ENCODE results near the gene CEP41. TPM values are rescaled to one million over a fixed set of nuclear protein-coding genes. Genes with fewer than 3 reads are reported as not detected.
A peak's percentile ranks its signal among the peaks of the same experiment; 100 is the strongest.

CEP41 gene
- total RNA-seq, 1 donor = 9.8 TPM

DNA sequence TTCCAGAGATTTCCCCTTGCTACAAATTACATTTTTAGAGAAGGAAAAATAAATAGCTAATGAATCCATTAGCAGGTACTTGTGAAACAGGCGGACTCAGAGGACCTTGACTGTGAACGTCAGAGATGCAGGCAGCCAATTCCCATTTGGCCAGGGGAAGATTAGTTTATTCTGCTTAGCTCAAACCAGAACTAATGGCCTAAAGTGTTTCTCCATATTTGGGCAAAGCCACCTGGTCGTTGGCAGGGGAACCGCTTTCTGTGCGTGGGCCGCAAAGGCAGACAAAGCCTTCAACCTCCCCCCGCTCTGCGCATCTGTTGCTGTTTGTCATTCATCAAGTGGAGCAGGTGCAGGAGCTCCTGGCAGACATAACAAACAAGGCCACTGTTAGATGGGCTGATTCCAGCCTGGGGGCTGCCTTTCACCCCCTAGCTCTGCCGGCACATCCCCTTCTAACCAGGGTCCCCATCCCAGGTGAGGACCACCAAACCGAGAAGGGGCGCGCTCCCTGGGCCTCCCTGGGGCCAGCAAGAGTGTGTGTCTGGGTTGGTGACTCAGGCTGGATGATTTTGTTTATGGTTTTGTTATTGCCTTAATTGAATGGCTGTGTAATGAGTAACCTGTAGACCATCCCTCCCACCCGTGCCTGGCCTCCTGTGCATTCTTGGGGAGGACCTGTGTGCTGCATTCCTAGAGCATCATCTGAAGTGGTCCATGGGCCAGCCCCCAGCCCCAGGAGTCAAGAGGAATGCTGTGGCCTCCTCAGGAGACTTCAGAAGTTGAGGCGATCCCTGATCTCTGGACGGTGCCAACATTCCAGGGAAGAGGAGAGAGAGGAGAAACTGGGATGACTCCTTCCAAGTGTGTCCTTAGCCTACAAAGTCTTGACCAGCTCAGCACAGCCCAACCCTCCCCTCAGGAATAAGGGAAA lies 75.0 kb downstream of the CEP41 start:
- H3K4me2 ChIP-seq (ENCODE audit: insufficient read depth, low read length) = peak overlapping the region; percentile 6
- H2AFZ ChIP-seq (ENCODE audit: low read length) = no peak overlapping the region
- H3K4me1 ChIP-seq (ENCODE audit: insufficient read depth, low read length) = peaks cover 51% of the 10 kb centered on the region

DNA sequence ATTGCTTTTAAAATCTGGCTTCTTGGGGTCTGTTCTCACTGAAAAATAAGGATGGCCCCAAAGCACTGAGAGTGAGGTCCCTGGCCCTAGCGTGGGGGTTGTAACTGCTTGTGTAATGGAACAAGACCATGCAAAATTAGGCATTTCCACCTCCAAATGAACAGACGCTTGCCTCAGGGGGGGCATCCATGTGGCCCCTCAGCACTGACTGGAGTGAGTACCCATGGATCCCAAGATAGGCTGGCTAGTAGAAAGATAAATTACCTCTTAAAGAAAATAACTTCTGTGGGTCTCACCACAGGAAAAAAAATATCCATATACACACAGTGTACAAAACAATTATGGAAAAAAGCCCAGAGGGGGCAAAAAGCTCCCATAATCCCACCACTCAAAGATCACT lies 75.7 kb downstream of the CEP41 start:
- Histone ChIP-seq H3K4me1 (ENCODE audit: insufficient read depth, low read length) (peaks cover 44% of the 10 kb centered on the region), H3K4me3 (ENCODE audit: insufficient read depth, low read length) (no peak overlapping the region), H3K9me3 (ENCODE audit: low read depth, low read length) (no peaks in the 10 kb centered on the region), H3K4me2 (ENCODE audit: insufficient read depth, low read length) (no peak overlapping the region), H4K20me1 (ENCODE audit: insufficient read depth, low read length) (no peaks in the 10 kb centered on the region), H2AFZ (ENCODE audit: low read length) (no peak overlapping the region), H3K27ac (ENCODE audit: low read depth, low read length) (no peak overlapping the region), H3K27me3 (ENCODE audit: insufficient read depth, low read length) (no peaks in the 10 kb centered on the region), H3K79me2 (ENCODE audit: insufficient read depth, low read length) (no peaks in the 10 kb centered on the region), H3K36me3 (ENCODE audit: insufficient read depth, low read length) (no peaks in the 10 kb centered on the region)
- TF ChIP-seq, protein P1, sequence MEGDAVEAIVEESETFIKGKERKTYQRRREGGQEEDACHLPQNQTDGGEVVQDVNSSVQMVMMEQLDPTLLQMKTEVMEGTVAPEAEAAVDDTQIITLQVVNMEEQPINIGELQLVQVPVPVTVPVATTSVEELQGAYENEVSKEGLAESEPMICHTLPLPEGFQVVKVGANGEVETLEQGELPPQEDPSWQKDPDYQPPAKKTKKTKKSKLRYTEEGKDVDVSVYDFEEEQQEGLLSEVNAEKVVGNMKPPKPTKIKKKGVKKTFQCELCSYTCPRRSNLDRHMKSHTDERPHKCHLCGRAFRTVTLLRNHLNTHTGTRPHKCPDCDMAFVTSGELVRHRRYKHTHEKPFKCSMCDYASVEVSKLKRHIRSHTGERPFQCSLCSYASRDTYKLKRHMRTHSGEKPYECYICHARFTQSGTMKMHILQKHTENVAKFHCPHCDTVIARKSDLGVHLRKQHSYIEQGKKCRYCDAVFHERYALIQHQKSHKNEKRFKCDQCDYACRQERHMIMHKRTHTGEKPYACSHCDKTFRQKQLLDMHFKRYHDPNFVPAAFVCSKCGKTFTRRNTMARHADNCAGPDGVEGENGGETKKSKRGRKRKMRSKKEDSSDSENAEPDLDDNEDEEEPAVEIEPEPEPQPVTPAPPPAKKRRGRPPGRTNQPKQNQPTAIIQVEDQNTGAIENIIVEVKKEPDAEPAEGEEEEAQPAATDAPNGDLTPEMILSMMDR (IDR thresholded peaks at IDR 0.05; ENCODE audit: extremely low read depth, low read depth, low read length) = no peak
- no peak for DNase-seq (ENCODE audit: insufficient read length, low spot score, missing footprints)

More for the DNA sequence above, 75.0 kb downstream of the CEP41 start:
- Histone ChIP-seq H3K4me3 (ENCODE audit: insufficient read depth, low read length) (no peak overlapping the region), H4K20me1 (ENCODE audit: insufficient read depth, low read length) (no peaks in the 10 kb centered on the region), H3K79me2 (ENCODE audit: insufficient read depth, low read length) (no peaks in the 10 kb centered on the region), H3K27me3 (ENCODE audit: insufficient read depth, low read length) (no peaks in the 10 kb centered on the region), H3K9me3 (ENCODE audit: low read depth, low read length) (no peaks in the 10 kb centered on the region), H3K27ac (ENCODE audit: low read depth, low read length) (peak overlapping the region; percentile 4), H3K36me3 (ENCODE audit: insufficient read depth, low read length) (no peaks in the 10 kb centered on the region)
- TF ChIP-seq, protein P1 (IDR thresholded peaks at IDR 0.05; ENCODE audit: extremely low read depth, low read depth, low read length) = no peak
- peak; percentile 88 for DNase-seq (ENCODE audit: insufficient read length, low spot score, missing footprints)

DNA sequence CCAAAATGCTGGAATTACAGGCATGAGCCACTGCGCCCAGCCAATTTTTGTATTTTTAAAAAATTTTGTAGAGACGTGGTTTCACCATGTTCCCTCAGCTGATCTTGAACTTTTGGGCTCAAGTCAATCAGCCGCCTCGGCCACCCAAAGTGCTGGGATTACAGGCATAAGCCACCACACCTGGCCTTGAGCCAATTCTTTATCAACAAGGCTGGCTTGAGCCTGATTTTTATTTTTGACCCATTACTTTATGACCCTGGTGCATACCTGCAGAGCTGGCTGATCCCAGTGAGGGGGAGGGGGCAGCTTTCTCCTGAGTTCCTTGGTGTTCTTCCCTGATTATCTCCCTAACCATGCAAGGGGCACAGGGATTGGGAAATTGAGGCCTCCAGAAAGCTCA lies 76.4 kb downstream of the CEP41 start:
- no peaks in the 10 kb centered on the region for H3K79me2 ChIP-seq (ENCODE audit: insufficient read depth, low read length)
- no peaks in the 10 kb centered on the region for H3K36me3 ChIP-seq (ENCODE audit: insufficient read depth, low read length)
- no peaks in the 10 kb centered on the region for H4K20me1 ChIP-seq (ENCODE audit: insufficient read depth, low read length)
- no peak overlapping the region for H2AFZ ChIP-seq (ENCODE audit: low read length)
- TF ChIP-seq, protein P1 (IDR thresholded peaks at IDR 0.05; ENCODE audit: extremely low read depth, low read depth, low read length) = no peak
- no peak overlapping the region for H3K4me2 ChIP-seq (ENCODE audit: insufficient read depth, low read length)
- no peaks in the 10 kb centered on the region for H3K27me3 ChIP-seq (ENCODE audit: insufficient read depth, low read length)
- peaks cover under 1% of the 10 kb centered on the region for H3K9me3 ChIP-seq (ENCODE audit: low read depth, low read length)
- no peak for DNase-seq (ENCODE audit: insufficient read length, low spot score, missing footprints)
- peaks cover 38% of the 10 kb centered on the region for H3K4me1 ChIP-seq (ENCODE audit: insufficient read depth, low read length)
- no peak overlapping the region for H3K4me3 ChIP-seq (ENCODE audit: insufficient read depth, low read length)
- H3K27ac ChIP-seq (ENCODE audit: low read depth, low read length) = no peak overlapping the region
